Endothelial cell of coronary artery (primary cell): Measurements from ENCODE around the gene NUP188. TPM values are rescaled to one million over a fixed set of nuclear protein-coding genes. Genes with fewer than 3 reads are reported as not detected.

Experiments used
- total RNA-seq: library from RNA; depleted of rRNA; stranded (reverse); fragments of >200 nt; gene quantifications from 2 replicates; pipeline ENCODE4 v1.2.3, GENCODE V29; 2014

Gene NUP188, protein sequence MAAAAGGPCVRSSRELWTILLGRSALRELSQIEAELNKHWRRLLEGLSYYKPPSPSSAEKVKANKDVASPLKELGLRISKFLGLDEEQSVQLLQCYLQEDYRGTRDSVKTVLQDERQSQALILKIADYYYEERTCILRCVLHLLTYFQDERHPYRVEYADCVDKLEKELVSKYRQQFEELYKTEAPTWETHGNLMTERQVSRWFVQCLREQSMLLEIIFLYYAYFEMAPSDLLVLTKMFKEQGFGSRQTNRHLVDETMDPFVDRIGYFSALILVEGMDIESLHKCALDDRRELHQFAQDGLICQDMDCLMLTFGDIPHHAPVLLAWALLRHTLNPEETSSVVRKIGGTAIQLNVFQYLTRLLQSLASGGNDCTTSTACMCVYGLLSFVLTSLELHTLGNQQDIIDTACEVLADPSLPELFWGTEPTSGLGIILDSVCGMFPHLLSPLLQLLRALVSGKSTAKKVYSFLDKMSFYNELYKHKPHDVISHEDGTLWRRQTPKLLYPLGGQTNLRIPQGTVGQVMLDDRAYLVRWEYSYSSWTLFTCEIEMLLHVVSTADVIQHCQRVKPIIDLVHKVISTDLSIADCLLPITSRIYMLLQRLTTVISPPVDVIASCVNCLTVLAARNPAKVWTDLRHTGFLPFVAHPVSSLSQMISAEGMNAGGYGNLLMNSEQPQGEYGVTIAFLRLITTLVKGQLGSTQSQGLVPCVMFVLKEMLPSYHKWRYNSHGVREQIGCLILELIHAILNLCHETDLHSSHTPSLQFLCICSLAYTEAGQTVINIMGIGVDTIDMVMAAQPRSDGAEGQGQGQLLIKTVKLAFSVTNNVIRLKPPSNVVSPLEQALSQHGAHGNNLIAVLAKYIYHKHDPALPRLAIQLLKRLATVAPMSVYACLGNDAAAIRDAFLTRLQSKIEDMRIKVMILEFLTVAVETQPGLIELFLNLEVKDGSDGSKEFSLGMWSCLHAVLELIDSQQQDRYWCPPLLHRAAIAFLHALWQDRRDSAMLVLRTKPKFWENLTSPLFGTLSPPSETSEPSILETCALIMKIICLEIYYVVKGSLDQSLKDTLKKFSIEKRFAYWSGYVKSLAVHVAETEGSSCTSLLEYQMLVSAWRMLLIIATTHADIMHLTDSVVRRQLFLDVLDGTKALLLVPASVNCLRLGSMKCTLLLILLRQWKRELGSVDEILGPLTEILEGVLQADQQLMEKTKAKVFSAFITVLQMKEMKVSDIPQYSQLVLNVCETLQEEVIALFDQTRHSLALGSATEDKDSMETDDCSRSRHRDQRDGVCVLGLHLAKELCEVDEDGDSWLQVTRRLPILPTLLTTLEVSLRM (N-terminal part only)
- total RNA-seq: 44.7 and 55.3 TPM in 2 replicates

DNA sequence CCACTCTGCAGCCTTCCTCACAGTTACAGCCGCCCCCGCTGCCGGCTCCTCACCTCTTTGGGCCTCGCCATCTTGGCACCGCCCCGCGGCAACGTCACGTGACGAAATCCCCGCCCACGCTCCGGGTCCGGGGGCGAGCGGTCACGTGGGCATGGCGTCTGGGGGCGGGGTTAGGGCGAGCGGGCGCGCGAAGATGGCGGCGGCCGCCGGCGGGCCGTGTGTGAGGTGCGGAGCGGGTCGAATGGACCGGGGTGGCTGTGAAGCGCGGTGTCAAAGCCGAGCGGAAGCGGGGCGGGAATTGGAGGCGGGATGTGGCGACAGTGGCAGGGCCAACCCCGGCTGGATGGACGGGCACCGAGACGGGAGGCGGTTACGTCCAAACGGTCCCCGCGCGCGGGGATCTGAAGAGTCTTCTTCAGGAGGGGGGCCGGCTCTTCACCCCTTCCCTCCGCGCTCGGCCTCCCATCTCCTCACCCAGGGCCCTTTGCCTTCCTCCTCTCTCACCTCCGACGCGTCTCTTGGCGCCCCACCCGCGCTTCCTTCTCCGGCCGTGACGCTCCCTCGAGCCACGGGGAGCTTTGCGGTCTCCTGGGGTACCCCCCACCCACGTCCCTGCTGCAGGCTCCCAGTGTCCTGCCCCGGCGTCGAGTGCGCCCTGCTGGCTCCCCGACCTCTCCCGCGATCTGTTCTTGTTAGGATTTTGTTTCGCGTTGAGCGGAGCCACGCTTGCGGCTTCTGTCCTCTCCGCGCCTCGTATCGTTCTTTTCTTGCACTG is at the start of gene NUP188, which contains the start of gene DOLK:
Gene NUP188, plus strand, starts transcription at position 173 of the 775 bp plus-strand sequence. Its CDS starts 21 bp downstream, at position 194.
Gene DOLK, minus strand, starts transcription at position 77 of the 775 bp plus-strand sequence. CDS start 300 bp downstream, outside the sequence.

DNA sequence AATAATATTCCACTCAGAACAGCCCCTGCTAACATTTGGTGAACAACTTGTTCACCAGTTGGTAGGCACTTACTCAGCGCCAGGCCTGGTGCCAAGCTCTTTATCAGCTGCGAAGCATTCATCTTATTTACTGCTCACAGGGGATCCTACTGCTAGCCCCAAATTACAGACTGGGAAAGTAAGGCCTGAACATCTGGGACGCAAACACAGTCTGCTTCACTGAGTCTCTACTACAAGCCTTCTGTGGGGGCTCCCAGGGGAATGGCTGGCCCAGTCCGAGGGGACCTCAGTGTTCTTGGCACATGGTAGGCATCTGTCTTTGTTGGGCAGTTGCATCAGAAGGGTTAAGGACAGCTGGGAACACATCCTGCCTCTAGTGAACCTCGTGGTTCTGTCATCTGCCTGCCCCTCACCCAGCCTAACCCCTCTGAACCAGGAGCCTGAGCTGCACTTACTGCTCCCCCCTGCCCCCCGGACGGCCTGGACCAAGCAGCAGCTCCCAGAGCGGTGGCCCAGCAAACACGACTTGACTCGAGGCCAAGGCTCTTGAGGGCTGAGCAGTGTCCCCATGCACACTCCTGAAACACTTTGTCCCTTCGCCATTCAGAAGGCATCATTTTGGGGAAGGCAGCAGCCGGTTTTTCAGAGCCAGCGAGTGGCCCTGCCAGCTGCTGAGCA is 27.0 kb upstream of the NUP188 start, which contains the start of gene PHYHD1:
Gene PHYHD1, plus strand, starts transcription at position 602 of the 678 bp plus-strand sequence. CDS start 1,342 bp downstream, outside the sequence.

DNA sequence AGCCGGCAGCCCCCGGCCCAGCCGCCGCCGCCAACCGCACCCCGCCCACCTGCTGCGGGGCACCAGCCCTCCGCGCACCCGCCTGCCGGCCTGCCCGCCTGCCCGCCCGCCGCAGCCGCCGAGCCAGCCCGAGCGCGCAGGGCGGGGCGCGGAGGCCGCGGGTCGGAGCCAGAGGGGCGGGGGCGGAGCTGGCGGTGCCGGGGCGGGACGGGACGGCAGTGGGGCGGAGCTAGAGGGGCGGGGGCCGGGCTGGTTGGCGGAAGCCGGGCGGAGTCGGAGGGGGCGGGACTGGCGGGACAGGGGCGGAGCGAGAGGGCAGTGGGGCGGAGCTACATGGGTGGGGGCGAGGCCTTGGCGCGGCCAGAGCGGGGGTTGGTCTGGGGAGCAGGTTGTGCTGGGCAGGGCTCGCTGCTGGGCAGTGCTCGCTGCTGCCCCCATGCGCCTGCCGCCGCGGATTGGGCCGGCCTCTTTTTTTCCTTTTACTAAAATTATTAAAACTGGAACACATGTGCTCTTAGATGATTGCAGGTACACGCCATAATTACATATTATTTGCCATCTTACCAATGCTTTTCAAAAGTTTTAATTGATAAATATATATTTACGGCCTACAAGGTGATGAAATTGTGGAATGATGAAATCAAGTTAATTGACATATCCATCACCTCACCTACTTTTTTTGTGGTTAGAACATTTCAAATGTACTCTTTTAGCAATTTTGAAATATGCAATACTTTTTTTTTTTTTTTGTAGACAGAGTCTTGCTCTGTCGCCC is 80.9 kb downstream of the NUP188 start, which contains the start of gene SH3GLB2:
Gene SH3GLB2, minus strand, starts transcription at position 140 of the 775 bp plus-strand sequence. CDS start 177 bp downstream, outside the sequence.

GRCh38 chr9:129036241-129036922 is 88.9 kb downstream of the NUP188 start, which contains the start of gene MIGA2:
Gene MIGA2, plus strand, starts transcription at chr9:129036626. Its CDS starts 3,969 bp downstream, at chr9:129040595.

Other genes starting within 250 kb of the NUP188 start
- 16.6 and 18.5 TPM in 2 replicates for gene PKN3, start 245.2 kb upstream of the NUP188 start, total RNA-seq
- 29.4 and 31.9 TPM in 2 replicates for gene ZDHHC12, start 223.6 kb upstream of the NUP188 start, total RNA-seq
- gene ZER1, start 175.8 kb upstream of the NUP188 start, total RNA-seq: 8.6 and 12.7 TPM in 2 replicates
- 11.7 and 14.0 TPM in 2 replicates for gene TBC1D13, start 160.4 kb upstream of the NUP188 start, total RNA-seq
- gene ENDOG, start 129.2 kb upstream of the NUP188 start, total RNA-seq: 28.3 and 32.8 TPM in 2 replicates
- 13.0 and 14.8 TPM in 2 replicates for gene SPOUT1, start 117.9 kb upstream of the NUP188 start, total RNA-seq
- gene KYAT1, start 65.7 kb upstream of the NUP188 start, total RNA-seq: 7.6 and 10.8 TPM in 2 replicates
- 110 and 120 TPM in 2 replicates for gene LRRC8A, start 65.6 kb upstream of the NUP188 start, total RNA-seq
- gene PHYHD1, start 26.7 kb upstream of the NUP188 start, total RNA-seq: 0.27 and 0.75 TPM in 2 replicates
- 23.4 and 30.9 TPM in 2 replicates for gene DOLK, start 96 bp upstream of the NUP188 start, total RNA-seq
- gene SH3GLB2, start 80.6 kb downstream of the NUP188 start, total RNA-seq: 23.4 and 40.7 TPM in 2 replicates
- gene MIGA2, start 88.9 kb downstream of the NUP188 start, total RNA-seq: 18.7 and 21.5 TPM in 2 replicates
- gene DOLPP1, start 133.4 kb downstream of the NUP188 start, total RNA-seq: 9.4 and 10.2 TPM in 2 replicates
- 22.2 and 29.1 TPM in 2 replicates for gene CRAT, start 163.1 kb downstream of the NUP188 start, total RNA-seq
- gene PTPA, start 163.7 kb downstream of the NUP188 start, total RNA-seq: 80.2 and 101 TPM in 2 replicates
- gene IER5L, start 230.6 kb downstream of the NUP188 start, total RNA-seq: 10.5 and 19.6 TPM in 2 replicates